IPS-NIHi7 (cell line): ENCODE data around the gene LILRB5.
"Not testable (repeated sequence)": the region's sequence is repeated elsewhere in the genome, so short reads cannot be mapped to it uniquely, and the experiment has no call there.

Experiments
- DNase-seq: peaks from one replicate; pipeline ENCODE4 v3.0.0; 2012; ENCODE audit warnings: mixed read lengths; ENCODE audit errors: extremely low spot score

LILRB5 gene

DNA sequence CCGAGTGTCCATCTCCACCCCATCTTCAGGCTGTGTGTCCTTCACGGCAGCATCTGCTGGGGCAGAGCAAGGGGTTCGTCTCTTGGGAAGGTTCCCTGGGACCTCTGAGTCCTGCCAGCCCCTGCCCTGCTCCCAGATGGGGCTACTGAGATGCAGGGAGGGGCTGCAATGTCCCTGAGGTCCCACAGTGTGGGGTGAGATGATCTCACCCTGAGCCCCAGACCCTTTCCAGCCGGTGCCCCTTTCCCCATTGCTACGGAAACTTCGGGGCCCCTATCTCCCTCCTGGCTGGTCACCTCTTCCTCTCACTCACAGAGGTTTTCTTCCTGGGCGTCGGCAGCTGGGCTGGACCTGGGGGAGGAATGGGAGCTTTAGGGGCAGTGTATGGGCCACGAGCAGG, 18.9 kb upstream of the LILRB5 start:
- DNase-seq = no peak

- not testable (repeated sequence) for DNase-seq
Measured at GRCh38 chr19:54274516-54274915, 17.4 kb upstream of the LILRB5 start.

DNA sequence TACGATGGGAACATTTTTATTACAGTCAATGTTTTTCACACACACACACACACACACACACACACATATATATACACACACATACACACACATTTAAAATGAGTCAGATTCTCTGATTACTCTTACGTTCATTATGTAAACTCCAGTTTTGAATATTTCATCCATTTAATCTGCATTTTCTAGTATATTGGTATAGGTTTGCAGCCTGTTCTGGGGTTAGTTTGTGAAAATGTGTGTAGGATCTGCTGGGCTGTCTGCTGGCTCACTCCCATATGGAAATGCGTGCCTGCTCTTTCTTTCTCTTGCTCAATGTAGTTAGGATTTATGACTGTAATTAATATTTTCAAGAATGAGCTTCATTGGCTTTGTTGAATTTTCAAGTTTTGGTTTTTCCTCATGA, 16.7 kb upstream of the LILRB5 start:
- no peak for DNase-seq

DNA sequence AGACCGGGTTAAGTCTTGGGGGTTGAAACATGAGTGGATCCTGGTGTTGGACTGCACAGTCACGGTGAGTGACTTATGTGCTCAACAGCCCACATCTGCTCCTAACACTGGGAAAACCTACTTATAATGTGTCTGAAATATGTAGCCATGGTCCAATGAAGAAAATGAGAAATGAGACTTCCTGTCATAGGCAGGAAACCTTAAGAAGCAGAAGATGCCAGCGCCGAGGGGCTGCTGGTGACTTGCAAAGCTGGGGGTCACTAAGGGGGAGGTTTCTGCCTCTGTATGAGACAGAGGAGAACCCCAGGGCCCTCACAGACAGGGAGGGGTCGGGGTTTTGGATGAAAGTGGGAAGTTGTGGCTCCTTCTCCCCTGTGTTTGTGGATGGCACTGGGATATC, 15.1 kb upstream of the LILRB5 start:
- DNase-seq = not testable (repeated sequence)

DNA sequence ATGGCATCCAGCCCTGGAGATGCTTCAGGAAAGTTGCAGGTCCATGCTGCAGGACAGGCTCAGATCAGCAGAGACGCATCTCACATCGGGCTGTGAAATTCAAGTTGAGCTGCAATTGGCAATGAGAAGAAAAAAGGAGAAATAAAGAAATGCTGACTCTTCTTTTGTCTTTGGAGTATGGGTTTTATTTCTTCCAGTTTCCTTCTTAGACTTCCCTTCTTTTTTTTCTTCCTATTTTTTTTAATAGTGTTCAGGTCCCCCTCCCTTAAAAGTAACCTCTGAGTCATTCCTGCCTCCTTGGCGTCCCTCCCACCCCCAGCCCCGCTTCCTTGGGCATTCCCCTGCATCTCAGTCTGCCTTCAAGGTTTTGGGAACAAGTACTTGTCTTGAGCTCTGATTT, 14.5 kb upstream of the LILRB5 start:
- not testable (repeated sequence) for DNase-seq

- no peak for DNase-seq
Measured at GRCh38 chr19:54271106-54271505, 14.0 kb upstream of the LILRB5 start.

GRCh38 chr19:54268936-54269335, 11.9 kb upstream of the LILRB5 start:
- DNase-seq = no peak

DNA sequence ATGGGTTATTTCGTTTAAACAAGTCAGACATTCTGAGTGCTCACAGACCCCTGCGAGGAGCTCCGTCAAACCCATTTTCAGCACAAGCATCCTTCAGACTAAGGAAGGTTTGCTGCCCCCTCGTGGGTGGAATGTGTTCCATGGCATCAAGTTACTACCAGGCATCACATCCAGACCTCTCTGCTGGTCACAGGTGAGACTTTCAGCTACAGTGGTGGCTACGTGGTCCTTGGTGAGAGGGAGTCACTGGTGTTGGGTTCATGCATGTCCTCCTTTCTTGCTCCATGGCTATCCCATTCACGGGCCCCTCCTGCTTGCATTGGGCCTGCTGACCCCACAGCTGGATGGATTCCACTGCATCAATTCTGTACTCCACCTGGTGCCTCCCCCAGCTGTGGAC, 9.1 kb upstream of the LILRB5 start:
- DNase-seq = peak; percentile 89

- DNase-seq = no peak
Measured at GRCh38 chr19:54262470-54262869, 5.4 kb upstream of the LILRB5 start.

DNA sequence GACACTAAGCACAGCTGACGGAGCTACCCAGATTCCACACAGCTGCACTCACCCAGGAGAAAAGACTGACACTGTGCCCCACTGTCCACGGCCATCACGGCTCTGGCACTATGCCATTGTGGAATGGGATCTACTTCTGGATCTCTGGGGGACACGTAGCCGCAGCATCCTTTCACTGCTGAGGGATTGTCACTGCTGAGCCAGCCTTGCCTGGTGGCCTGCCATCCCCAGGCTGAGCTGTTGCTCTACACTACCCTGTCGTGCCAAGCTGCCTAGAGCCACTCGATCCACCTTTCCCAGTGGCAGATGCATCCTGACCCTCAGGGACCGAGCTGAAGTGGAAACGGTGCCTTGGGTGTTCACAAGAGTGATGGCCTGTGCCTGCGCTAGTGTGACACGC, 5.0 kb upstream of the LILRB5 start:
- DNase-seq = no peak

DNA sequence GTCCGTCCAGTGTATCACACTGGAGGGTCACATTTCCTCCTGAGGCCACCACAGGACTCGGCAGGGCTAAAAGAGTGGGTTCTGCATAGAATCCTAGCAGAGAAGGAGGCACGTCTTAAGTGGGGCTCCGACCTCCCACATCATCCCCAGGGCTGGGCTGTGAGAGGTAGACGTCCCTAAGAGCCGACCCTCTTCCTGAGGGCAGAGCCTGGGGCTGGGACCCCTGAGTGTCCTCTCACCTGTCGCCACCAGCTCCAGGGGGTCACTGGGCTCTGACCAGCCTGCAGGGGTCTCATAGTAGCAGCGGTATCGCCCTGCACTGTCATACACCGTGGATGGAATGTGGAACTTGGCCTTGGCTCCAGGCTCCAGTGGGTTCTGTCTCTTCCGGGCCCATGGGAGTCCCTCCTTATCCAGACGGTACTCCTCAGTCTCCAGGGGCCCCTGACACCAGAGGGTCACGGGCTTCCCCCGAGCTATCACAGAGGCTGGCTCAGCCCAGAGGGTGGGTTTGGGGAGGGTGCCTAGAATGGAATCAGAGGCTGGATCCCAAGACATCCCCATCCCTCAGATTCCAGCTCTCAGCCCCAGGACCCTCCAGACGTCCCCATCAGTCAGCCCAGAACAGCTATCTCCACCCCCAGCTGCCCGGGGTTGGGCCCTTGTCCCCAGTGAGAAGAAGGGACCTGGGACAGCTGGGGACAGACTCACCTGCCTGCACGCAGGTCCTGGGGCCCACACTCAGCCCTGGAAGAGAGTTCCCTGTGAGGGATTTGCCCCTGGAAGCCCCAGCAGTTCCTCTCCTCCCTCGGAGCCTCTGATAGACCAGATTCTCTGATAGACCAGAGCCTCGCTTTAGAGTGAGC, 590 bp downstream of the LILRB5 start:
- DNase-seq = no peak

- DNase-seq = no peak
Measured at GRCh38 chr19:54255105-54255775, 1.8 kb downstream of the LILRB5 start.

- peak; percentile 49 for DNase-seq
Measured at GRCh38 chr19:54254195-54254906, 2.7 kb downstream of the LILRB5 start.

DNA sequence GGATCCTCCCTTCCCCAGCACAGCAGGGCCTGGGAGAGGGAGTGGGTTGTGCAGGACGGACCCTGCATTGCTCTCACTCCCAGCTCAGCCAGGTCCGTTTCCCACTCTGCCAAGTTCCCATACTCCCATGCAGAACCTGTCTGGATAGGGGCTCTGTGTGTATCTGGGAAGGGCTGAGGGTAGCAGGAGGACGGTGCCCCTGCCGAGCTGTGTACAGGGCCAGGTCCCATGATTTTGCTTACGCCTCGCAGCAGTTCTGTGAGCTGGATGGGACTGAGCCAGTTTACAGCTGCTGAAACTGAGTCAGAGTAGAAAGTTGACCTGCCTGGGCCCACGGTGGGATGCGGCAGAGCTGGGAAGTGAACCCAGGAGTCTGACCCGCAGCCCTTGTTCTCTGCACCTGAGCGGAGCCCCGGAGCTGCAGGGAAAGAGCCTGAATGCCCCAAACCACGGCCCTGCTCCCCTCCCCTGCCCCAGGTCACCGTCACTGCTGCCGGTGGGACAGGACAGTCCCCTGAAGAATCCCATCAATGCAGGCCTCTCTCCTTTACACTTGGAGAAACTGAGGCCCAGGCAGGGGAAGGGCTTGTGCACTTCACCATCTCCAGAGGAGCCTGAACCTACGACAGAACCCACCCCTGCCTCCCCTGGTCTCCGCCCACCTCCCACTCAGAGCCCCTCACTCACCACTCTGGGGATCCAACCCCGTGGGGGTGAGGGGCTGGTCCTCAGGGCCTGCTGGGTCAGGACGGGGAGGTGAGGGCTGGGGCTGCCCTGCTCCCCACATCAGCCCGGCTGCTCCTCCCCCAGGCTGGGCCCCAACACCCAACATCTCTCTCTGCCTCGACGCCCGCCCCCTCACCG, 3.5 kb downstream of the LILRB5 start:
- no peak for DNase-seq

GRCh38 chr19:54252845-54253244, 4.2 kb downstream of the LILRB5 start:
- no peak for DNase-seq

- DNase-seq = no peak
Measured at GRCh38 chr19:54252243-54252642, 4.8 kb downstream of the LILRB5 start.

- no peak for DNase-seq
Measured at GRCh38 chr19:54248016-54248601, 9.0 kb downstream of the LILRB5 start.

- DNase-seq = no peak
Measured at GRCh38 chr19:54247106-54247930, 9.8 kb downstream of the LILRB5 start.

DNA sequence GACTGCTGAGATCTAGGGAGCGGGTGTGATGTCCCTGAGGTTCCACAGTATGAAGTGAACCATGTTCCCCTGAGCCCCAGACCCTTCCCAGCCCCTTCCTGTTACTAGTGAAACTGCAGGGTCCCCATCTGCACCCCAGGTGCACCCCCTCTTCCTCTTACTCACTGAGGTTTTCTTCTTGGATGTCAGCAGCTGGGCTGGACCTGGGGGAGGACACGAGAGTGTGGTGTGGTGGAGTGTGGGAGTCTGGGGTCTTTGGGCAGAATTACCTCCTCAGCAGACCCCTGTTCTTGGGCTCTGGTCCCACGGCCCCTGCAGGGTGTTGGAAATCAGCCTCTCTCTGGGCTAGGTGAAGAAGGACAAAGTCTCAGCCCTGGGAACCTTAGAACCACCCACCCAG, 11.1 kb downstream of the LILRB5 start:
- DNase-seq = no peak

- DNase-seq = not testable (repeated sequence)
Measured at GRCh38 chr19:54243809-54244208, 13.3 kb downstream of the LILRB5 start.
